Activated gamma-delta T cell treated with Interleukin-2 at 50 U/mL for 16 hours (primary cell): ENCODE measurements around the gene SUCO.
"Not testable (repeated sequence)": the region's sequence is repeated elsewhere in the genome, so short reads cannot be mapped to it uniquely, and the experiment has no call there.

Source experiments
- DNase-seq: peaks from one replicate; pipeline ENCODE4 v3.0.0-alpha.2; 2020

The SUCO gene

DNA sequence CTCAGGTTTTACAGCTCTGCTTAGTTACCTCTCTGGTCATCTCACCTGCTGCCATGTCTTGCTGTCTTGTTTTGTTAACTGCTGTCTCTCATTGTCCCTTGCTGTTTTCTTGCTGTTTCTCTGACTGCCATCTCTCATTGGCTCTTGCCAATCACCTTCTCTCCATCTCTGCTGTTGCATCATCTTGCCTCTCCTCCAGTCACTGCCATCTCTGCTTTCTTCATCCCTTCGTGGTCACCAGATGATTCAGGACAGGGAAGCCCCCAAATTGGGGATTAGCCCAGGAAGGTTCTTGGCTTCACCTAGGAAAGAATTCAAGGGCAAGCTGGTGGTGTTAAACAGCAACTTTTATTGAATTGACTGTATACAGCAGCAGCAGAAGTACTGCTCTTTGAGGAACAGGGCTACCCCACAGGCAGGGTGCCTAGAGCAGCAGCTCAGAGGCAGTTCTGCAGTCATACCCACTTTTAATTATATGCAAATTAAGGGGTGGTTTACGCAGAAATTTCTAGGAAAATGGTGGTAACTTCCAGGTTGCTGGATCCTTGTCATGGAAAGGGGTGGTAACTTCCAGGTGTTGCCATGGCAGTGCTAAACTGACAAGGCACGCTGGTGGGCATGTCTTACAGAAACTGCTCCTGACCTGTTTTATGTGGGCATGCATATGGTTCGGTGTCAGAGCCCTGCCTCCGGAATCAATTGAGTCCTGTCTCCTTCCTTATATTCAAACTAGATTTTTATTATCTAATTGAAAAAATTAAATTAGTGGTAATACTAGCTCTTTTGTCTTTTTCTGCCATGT is 33.4 kb downstream of the SUCO start:
- no peak for DNase-seq

DNA sequence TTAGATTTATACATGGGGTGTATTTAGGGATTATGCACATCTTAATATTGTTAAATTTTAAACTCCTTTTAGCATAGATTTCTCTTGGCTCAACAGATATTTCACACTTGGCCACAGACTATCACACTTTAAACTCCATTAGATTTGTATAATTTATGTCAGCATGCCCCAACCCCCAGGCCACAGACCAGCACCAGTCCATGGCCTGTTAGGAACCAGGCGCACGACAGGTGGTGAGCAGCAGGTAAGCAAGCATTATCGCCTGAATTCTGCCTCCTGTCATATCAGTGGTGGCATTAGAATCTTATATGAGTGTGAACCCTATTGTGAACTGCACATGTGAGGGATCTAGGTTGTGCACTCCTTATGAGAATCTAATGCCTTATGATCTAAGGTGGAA is 34.8 kb downstream of the SUCO start:
- no peak for DNase-seq

DNA sequence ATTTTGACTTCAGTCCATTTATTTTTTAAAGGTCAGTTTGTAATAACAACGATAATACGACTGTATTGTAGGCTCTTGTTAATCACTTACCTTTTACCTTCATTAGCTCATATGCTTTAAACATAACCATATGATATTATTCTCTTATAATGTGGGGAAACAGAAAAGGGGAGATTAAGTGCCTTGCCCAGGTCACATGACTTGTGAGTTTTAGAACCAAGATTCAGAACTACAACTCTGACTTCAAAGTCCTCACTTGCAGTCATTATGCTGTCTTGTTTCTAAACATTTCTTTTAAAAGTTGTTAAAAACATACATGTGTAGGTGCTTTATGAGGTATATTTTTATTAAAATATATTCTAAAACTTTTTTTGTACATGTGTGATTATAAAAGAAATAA is 41.1 kb downstream of the SUCO start:
- no peak for DNase-seq

DNA sequence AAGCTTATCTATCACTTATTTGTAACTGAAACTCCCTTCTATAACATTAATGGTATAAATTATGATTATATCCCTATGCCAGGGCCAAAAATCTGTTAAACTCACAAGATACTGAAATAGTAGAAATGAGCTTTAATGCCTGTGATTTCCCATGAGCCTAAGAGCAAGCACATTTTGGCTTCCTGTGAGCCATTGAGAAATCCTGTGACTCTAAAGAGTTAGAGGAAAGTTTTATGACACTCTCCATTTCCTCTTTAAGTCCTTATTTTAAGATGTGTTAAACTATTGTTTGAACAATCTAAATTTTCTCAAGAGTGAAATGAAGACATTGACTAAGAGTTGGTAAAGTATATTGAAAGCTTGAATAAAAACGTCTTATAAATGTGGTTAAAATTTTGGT is 45.6 kb downstream of the SUCO start:
- DNase-seq, result no peak

DNA sequence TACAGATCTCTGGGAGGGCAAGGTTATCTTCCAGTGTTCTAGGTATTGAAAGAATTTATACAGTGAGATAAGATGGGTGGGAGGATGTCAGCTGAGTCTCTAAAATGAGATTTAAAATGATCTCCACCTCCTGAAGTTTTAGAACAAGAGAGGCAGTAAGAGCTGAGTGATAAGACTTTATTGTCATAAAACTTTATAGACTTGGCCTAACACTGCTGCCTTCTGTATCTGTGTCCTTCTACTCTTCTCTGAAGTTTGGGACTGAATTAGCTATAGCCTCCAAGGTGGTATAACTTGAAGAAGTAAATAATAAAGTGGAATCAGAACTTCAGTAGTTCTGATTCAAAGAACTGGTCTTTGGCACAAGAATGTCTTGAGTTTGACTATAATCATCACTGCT is 48.3 kb downstream of the SUCO start:
- no peak for DNase-seq

DNA sequence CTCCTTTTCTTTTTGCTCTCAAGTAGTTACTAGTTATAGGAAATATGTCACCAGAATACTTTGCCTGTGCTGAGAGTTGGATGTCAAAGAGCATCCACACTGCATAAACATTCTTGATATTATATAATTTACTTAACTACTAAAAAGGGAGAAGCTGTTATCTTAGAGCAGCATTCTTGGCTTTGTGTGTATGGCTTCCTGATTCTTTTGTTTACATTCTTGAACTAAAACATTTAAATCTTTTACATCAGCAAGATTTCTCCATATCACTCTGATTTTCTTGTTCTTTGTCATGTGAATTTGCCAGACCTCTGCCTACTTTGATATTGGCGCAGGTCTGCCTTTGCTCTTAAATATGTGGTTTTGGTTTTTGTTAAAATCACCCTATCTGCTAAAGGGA is 48.8 kb downstream of the SUCO start:
- no peak for DNase-seq

DNA sequence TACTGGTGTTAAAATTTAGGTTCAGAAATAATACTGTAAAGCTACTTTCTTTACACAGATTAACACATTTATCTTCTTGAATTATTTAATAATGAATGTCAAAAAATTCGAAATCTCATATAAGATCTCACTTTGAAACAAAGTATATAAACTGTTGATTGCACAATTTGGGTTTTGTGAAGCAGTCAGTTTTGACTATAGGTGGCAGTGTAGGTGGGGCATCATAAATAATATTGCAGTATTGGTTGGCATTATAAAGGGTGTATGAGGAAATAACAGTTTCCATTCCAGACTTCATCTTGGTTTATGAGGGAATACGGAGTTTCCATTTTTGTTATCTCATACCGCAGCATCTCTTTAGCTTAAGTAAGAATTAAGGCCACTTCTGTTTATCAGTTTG is 49.9 kb downstream of the SUCO start:
- DNase-seq, result no peak

DNA sequence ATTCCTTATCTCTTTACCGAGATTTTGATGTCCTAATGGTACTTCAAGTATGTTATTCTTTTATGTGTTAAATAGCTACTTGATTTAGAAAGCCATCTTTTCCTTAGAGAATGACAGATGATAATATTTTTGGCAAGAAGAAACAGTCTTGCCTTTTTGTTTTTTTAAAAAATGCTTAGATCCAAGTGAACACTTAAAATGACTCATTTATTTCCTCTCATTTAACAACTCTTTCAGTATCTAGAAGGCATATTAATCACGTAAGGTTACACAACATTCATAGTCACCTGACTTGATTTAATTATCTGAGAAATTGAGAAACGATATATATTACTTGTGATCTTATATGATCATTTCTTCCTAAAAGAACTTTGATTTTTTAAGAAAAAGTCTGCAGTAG is 52.4 kb downstream of the SUCO start:
- no peak for DNase-seq

DNA sequence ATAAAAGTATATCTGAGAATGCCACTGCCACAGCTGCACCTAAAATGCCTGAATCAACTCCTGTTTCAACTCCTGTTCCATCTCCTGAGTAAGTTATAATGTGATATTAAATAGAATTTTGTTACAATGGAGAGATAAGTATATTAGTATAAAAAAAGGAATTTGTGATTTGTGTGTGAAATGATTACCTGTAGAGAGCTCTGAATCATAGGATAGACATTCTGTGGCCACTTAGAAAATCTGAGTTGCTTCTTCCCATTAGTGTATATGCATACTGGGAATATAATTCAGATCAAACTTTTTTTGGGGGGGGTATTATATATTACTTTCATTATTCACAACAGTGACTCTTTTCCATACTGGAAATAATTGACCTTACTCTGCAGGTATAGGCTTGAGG is 52.9 kb downstream of the SUCO start:
- DNase-seq, result no peak

DNA sequence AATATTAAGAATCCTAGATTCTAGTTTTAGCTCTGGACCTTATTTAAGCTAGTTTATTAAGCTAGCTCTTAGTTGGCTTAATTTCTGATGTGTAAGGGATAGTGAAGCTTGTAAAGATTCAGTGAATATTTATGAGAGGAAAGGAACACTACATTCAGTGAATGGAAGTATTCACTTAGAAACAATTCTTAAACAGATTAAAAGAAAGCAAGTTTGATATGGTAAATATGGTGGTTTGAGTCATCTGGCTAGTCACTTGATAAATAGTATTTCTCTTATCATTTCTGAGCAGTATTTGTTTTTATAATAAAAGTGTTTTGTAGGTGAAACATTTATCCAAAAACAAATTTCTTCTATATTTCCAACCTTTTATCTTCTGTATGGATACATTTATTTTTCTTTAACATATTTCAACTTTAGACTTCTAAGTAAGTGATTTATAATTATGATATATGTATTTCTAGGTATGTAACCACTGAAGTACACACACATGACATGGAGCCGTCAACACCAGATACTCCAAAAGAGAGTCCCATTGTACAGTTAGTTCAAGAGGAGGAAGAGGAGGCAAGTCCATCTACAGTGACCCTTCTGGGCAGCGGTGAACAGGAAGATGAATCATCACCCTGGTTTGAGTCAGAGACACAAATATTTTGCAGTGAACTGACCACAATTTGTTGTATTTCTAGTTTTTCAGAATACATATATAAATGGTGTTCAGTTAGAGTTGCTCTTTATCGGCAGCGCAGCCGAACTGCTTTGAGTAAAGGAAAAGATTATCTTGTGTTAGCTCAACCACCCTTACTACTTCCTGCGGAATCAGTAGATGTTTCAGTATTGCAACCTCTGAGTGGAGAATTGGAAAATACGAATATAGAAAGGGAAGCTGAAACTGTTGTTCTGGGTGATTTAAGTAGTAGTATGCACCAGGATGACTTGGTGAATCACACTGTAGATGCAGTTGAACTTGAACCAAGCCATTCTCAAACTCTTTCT is 55.6 kb downstream of the SUCO start:
- DNase-seq, result no peak

DNA sequence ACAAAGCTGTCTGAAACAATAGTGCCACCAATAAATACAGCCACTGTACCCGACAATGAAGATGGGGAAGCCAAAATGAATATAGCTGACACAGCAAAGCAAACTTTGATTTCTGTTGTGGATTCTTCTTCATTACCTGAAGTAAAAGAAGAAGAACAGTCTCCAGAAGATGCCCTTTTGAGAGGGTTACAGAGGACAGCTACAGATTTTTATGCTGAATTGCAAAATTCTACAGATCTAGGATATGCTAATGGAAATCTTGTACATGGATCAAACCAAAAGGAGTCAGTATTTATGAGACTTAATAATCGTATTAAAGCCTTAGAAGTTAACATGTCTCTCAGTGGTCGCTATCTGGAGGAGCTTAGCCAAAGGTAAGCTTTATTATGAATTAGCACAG is 56.6 kb downstream of the SUCO start:
- DNase-seq, result no peak

DNA sequence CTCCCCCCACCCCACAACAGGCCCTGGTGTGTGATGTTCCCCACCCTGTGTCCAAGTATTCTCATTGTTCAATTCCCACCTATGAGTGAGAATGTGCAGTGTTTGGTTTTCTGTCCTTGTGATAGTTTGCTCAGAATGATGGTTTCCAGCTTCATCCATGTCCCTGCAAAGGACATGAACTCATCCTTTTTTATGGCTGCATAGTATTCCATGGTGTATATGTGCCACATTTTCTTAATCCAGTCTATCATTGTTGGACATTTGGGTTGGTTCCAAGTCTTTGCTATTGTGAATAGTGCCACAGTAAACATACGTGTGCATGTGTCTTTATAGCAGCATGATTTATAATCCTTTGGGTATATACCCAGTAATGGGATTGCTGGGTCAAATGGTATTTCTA is 58.5 kb downstream of the SUCO start:
- not testable (repeated sequence) for DNase-seq

DNA sequence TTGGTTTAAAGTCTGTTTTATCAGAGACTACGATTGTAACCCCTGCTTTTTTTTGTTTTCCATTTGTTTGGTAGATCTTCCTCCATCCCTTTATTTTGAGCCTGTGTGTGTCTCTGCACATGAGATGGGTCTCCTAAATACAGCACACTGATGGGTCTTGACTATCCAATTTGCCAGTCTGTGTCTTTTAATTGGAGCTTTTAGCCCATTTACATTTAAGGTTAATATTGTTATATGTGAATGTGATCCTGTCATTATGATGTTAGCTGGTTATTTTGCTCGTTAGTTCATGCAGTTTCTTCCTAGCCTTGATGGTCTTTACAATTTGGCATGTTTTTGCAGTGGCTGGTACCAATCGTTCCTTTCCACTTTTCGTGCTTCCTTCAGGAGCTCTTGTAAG is 62.1 kb downstream of the SUCO start:
- DNase-seq, result not testable (repeated sequence)

DNA sequence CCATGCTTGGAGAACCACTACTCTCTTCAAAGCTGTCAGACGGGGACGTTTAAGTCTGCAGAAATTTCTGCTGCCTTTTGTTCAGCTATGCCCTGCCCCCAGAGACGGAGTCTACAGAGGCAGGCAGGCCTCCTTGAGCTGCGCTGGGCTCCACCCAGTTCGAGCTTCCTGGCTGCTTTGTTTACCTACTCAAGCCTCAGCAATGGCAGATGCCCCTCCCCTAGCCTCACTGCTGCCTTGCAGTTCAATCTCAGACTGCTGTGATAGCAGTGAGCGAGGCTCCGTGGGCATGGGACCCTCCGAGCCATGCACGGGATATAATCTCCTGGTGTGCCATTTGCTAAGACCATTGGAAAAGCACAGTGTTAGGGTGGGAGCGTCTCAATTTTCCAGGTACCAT is 63.8 kb downstream of the SUCO start:
- DNase-seq, result not testable (repeated sequence)

DNA sequence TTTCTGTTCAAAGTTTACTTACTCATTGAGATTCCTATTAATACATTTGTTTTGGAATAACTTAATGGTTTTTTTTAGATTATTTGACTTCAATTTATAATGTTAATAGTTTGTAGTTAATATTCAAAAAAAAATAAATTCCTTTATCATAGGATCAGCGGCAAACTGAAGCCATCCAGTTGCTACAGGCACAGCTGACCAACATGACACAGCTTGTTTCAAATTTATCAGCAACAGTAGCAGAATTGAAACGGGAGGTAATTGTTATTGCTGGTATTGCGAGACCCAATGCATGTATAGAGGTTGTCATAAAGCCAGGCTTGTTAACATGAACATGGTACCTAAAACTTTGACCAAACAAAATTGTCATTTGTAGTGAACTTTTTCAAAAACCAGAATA is 67.0 kb downstream of the SUCO start:
- DNase-seq, result no peak

DNA sequence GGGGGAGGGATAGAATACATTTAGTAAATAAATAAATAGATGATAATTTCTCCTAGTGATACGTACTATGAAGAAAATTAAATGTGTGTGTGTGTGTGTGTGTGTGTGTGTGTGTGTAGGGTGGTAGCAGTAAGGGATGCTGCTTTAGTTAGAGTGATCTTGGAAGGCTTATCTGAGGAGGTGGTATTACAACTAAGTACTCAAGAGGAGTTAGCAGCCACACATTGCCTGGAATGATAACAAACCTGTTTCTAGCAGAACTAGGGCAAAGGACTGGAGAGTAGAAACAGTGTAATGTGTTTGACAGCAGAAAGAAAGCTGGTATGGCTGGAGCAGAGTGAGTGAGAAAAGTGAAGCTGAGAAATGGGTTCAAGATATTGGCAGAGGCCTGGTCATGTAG is 67.7 kb downstream of the SUCO start:
- DNase-seq, result no peak

DNA sequence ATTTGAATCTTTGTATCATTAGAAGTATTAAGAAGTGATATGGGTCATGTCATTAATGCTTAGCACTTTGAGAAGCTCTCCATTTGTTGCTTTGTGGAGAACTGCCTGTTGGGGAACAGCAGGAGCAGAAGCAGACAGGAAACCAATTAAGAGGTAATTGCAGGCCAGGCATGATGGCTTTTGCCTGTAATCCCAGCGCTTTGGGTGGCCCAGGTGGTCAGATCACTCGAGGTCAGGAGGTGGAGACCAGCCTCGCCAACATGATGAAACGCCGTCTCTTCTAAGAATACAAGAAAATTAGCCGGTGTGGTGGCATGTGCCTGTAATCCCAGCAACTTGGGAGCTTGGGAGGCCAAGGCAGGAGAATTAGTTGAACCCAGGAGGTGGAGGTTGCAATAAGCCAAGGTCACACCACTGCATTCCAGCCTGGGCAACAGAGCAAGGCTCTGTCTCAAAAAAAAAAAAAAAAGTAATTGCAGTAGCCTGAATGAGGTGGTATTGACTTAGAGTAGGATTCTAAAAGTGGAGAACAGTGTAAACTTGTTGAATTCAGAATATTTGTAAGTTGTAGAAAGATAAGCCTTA is 68.2 kb downstream of the SUCO start:
- no peak for DNase-seq

DNA sequence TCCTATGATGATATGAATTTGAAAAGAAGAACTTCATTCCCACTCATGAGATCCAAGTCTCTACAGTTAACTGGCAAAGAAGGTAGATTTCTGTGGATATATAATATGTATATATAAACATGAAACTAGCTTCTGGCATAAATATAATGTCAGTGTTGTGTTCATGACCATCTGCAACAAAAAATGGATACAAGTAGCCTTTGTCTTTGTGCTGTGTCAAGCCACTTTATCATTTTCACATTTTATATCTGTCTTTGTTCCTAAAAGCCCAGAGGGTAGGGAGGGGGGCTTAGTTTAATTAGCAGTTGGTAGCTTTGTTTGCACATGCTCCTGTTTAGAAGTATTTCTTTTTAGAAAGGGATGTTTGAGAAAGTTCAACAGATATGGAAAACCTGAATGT is 69.8 kb downstream of the SUCO start:
- no peak for DNase-seq

DNA sequence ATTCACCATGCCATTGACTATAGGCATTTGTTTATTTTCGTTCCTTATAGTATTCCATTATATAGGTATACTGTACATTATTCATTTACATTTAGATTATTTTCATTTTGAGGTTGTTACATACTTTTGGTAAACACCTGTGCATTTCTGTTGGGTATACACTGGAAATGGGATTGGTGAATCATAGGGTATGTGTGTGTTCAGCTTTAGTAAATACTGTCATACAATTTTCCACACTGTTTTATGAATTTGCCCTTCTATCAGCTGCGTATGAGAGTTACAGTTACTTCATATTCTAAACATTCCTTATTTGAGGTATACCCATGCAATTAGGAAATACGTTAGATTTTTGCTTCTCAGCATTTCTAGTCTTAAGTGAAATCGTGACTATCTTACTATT is 70.9 kb downstream of the SUCO start:
- no peak for DNase-seq

DNA sequence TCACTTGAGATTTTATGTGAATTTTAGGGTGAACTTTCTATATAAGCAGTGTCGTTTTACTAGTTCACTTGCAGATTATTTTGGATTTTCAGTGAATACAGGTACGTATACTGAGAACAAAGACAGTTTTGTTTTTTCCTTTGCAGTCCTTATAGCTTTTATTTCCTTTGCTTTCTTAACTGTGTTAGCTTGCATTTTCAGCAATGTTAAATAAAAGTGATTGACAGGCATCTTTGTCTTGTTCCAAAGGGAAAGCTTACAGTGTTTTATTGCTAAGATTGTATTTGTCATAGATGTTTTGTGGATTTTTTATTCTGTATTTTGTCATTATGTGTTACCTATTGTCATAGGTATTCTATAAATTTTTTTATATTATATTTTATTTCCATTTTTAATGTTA is 72.7 kb downstream of the SUCO start:
- no peak for DNase-seq

DNA sequence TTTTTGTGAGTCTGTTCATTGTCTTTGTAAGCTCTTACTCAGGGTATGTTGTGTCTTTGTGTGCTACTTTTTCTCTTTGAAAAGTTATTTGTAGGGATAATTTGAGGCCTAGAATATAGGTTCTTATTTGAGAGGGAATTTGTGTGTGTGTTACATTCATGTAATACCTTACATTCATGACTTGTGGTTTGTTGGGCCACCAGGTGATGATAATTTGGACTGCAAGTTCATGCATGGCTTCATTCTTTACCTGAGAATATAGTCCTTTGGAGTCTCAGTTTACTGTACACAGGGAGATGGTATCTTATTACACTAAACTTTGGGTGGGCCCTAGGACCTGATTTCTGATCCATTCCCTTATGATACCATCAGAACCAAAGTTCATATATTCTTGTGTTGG is 74.2 kb downstream of the SUCO start:
- DNase-seq, result no peak

DNA sequence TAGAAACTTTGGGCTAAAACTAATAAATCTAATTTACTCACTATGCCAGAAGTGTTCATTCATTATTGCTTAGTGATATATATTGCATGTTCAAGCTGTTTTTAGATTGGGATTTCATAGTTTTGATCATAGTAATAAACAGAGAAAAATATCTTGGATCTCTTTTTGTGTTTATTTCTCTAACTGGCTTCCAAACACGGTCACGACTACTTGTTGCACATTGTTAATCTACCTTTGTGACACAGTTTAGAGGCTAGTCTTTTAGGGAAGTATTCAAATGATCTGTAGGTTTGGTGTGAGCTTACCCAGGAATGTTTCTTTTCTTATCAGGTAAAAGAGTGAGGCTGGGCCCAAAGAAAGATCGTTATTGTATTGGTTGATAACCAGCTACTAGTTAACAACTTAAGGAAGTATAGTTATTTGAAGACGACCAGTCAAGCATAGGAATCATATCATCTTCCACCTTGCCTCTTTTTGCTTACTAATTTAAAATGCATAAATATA is 75.2 kb downstream of the SUCO start:
- no peak for DNase-seq

DNA sequence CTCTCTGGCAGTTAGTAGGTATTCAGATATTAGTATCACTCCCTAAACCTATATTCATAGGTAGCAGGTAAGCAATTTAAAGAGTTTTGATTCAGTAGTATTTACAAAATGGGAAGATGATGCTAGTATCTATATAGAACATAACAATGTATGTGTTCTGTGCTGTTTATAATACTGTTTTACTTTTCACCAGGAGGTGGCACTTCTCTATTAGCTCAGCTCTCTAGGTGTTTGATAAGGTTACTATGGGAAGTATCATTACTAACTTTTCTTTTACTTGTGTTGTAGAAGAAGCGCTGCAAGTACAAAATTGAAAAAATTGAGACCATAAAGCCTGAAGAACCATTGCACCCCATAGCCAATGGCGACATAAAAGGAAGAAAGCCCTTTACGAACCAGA is 76.6 kb downstream of the SUCO start:
- no peak for DNase-seq

DNA sequence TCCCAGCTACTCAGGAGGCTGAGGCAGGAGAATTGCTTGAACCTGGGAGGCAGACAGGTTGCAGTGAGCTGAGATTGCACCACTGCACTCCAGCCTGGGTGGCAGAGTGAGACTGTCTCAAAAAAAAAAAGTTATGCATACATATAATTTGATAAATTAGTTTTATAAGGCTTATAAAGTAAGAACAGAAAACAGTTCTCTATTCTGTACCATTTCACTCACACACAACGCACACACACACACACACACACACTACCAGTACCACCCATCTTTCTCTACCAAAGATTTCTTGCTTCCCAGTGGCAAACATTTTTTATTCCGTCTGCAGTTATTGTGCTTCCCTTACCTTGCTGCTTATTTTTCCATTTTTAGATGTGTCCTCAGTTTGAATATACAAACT is 79.5 kb downstream of the SUCO start:
- DNase-seq, result no peak
